ENCODE measurements around the gene SLC6A19.

DNA sequence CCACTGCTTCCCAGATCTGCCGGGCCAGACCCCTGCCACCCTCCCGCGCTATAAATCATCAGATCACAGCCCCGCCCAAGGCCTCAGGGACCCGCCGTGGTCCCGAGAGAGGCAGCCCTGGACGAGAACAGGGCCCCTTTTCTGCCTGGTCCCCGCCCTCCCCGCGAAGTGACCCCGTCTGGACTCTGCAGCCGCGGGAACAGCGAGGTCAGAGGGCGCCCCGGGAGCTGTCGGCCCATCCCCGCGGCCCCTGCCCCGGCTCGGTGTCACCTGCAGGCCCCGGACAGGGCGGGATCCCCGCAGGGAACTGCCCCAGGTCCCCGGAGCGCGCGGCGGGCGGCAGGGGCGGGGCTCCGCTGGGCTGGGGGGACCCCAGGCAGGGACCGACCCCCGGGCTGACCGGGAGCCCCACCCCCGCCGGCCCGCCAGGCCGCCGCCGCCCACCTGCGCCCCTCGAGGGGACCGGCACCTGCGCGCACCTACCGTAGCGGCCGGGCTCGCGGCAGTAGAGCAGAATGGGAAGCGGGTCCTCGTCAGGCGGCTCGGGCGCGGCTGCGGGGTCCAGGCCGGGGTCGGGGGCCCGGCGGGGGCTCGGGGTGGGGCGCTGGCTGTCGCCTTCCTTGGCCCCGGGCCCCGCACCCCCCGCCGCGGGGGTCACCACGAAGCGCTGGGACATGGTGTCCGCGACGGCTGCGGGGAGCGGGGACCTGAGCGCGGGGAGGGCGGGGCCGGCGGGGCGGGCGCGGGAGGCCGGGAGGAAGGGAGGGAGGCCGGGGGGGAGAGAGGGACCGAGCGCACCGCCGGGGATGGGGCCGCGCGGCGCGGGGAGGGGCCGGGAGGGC, 46.0 kb upstream of the SLC6A19 start:
- TF ChIP-seq TAF1 (IDR thresholded peaks at IDR 0.05; ENCODE audit: borderline replicate concordance, low read depth, low read length) (no peak), POLR2A (IDR thresholded peaks at IDR 0.05; ENCODE audit: low read depth, low read length) (no peak)

Measured in GM12892 (cell line).